Kidney (tissue), 14 donors: ENCODE measurements around the gene STRA6. TPM values are rescaled to one million over a fixed set of nuclear protein-coding genes. Genes with fewer than 3 reads are reported as not detected.

ENCODE experiments used
- DNase-seq, 5 donors: peaks; one replicate each; pipeline ENCODE4 v3.0.0-alpha.2; 2013 to 2020
- FAIRE-seq: peaks from 2 replicates; lab custom pipeline; 2012; peaks lifted over from hg19 to GRCh38; lab: Jason Lieb, UNC
- H3K27ac ChIP-seq, 2 donors: one replicate each; pipeline ENCODE4 v1.7.0; 2013; ENCODE audit warnings: low read depth in 2 of 2, low read length in 2 of 2, inconsistent platforms in 1 of 2
- H3K27me3 ChIP-seq: one replicate; pipeline ENCODE4 v1.7.1; 2013; ENCODE audit warnings: low read length, inconsistent platforms; ENCODE audit not compliant: control insufficient read depth, insufficient read depth
- H3K36me3 ChIP-seq, 3 donors: one replicate each; pipeline versions ENCODE4 v1.7.0 to v1.7.1; 2013; ENCODE audit warnings: low read length in 3 of 3, control low read depth in 1 of 3, inconsistent platforms in 1 of 3; ENCODE audit not compliant: insufficient read depth in 3 of 3, control insufficient read depth in 2 of 3
- H3K4me1 ChIP-seq, 3 donors: one replicate each; pipeline versions ENCODE4 v1.7.0 to v1.7.1; 2013; ENCODE audit warnings: low read length in 3 of 3, inconsistent platforms in 1 of 3, low read depth in 1 of 3; ENCODE audit not compliant: control insufficient read depth in 2 of 3, insufficient read depth in 2 of 3
- H3K4me3 ChIP-seq, 3 donors: one replicate each; pipeline versions ENCODE4 v1.7.0 to v1.8.1; 2013; ENCODE audit warnings: low read length in 3 of 3, control low read depth in 1 of 3, inconsistent platforms in 1 of 3
- H3K9ac ChIP-seq, 3 donors: one replicate each; pipeline versions ENCODE4 v1.7.0 to v1.7.1; 2013; ENCODE audit warnings: low read length in 3 of 3, control low read depth in 1 of 3, inconsistent platforms in 1 of 3
- H3K9me3 ChIP-seq, 3 donors: one replicate each; pipeline versions ENCODE4 v1.7.0 to v1.7.1; 2013; ENCODE audit warnings: low read length in 3 of 3, control low read depth in 1 of 3, inconsistent platforms in 1 of 3; ENCODE audit not compliant: control insufficient read depth in 2 of 3, insufficient read depth in 1 of 3
- intact Hi-C: fragments of 100-400 bp; cut with DNase I; formaldehyde crosslinking; loops from one replicate; pipeline ENCODE4 v1.11.1; 2022
- polyA plus RNA-seq: library from polyadenylated mRNA; stranded (reverse); fragments of 350-450 nt; fragmentation: Illumina TruSeq; extraction: RNeasy Lipid Tissue Mini Kit (QIAGEN cat#74804); gene quantifications from one replicate; pipeline ENCODE4 v1.2.3, GENCODE V29; 2014; ENCODE audit warnings: low read depth, low replicate concordance; ENCODE audit not compliant: insufficient read depth
- total RNA-seq: library from RNA; stranded (reverse); fragmentation: NEBNext Ultra II Directional; extraction: Animal tissue kit (Norgen Biotek cat#: 25700); gene quantifications from one replicate; pipeline ENCODE4 v1.2.1, GENCODE V29; 2021
- TF ChIP-seq, protein P1 (sequence below): IDR thresholded peaks from 3 replicates; pipeline ENCODE4 v1.5.1; 2012; ENCODE audit warnings: mild to moderate bottlenecking, moderate library complexity, borderline replicate concordance; ENCODE audit not compliant: insufficient read depth; ENCODE audit errors: extremely low read depth
- donor health status: control.
- donor health status: control.
- donor health status: control.
- donor health status: control.
- donor health status: control.
- donor health status: DM: yes; HTN: yes; CAD: no.
- donor health status: Normal renal cell carcinoma (clear cell type).

STRA6 gene
- total and polyA plus RNA-seq, 2 donors from 2014 or later, result 2.0 to 31.9 TPM

DNA sequence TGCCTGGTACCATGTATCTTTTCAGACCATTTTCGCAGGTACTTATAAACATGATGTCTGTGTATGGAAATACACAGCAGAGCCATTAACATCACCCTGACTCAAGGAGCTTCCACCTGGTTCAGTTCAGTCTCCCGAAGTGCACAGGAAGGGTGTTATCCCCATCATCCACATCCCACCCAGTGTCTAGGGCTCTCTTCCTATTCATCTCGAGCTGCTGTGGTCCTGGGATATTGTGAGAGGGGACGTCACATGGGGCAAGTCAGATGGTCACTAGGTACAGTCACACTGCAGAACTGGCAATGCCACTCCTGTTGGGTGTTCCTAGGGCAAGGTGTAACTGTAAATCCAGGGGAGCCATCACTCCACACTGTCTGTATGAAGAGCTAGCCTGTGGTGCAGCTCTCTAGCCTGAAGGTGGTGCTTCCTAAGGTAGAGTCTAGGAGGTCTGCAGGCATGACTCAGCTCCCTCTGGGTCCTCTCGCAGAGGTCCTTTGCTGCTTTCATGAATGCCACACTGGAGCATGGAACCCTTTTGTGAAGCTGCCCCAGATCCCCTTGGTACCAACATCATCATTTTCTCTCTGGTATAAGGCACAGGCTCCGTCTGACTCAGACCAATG, 58.3 kb downstream of the STRA6 start:
- TF ChIP-seq, protein P1, sequence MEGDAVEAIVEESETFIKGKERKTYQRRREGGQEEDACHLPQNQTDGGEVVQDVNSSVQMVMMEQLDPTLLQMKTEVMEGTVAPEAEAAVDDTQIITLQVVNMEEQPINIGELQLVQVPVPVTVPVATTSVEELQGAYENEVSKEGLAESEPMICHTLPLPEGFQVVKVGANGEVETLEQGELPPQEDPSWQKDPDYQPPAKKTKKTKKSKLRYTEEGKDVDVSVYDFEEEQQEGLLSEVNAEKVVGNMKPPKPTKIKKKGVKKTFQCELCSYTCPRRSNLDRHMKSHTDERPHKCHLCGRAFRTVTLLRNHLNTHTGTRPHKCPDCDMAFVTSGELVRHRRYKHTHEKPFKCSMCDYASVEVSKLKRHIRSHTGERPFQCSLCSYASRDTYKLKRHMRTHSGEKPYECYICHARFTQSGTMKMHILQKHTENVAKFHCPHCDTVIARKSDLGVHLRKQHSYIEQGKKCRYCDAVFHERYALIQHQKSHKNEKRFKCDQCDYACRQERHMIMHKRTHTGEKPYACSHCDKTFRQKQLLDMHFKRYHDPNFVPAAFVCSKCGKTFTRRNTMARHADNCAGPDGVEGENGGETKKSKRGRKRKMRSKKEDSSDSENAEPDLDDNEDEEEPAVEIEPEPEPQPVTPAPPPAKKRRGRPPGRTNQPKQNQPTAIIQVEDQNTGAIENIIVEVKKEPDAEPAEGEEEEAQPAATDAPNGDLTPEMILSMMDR, result no peak
- Histone ChIP-seq H3K9ac (no peak overlapping the region), H3K4me3 (no peak overlapping the region), H3K27me3 (no peaks in the 10 kb centered on the region), H3K27ac (no peak overlapping the region), H3K9me3 (no peaks in the 10 kb centered on the region), H3K36me3 (no peaks in the 10 kb centered on the region), H3K4me1 (no peaks in the 10 kb centered on the region)
- FAIRE-seq, result no peak
- intact Hi-C loops, result no loop called here
- no peak for DNase-seq

DNA sequence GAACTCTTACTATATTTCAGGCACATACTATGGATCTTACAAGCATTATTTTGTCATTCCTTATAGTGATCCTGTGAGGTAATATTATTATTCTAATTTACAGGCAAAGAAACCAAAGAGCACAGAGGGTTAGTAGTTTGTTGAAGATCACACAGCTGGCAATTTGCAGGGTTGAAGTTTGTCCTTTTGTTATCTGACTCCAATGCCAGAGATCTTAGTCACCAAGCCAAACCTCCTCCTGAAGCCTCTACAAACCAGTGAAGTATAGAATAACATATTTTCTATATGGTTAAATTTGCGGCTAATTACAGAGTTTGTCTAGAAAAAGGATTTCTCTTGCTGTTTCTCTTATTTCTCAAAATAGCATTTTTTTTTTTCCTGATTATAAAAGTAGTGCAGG, 61.0 kb downstream of the STRA6 start:
- intact Hi-C loops, result no loop called here
- FAIRE-seq (no peak), DNase-seq (no peak)
- Histone ChIP-seq H3K9ac (no peak overlapping the region), H3K27me3 (no peaks in the 10 kb centered on the region), H3K9me3 (no peaks in the 10 kb centered on the region), H3K27ac (no peak overlapping the region), H3K4me1 (peaks cover 0 to 7% (median 4%) of the 10 kb centered on the region in 3 donors), H3K4me3 (no peak overlapping the region), H3K36me3 (no peaks in the 10 kb centered on the region)
- TF ChIP-seq, protein P1, result no peak

DNA sequence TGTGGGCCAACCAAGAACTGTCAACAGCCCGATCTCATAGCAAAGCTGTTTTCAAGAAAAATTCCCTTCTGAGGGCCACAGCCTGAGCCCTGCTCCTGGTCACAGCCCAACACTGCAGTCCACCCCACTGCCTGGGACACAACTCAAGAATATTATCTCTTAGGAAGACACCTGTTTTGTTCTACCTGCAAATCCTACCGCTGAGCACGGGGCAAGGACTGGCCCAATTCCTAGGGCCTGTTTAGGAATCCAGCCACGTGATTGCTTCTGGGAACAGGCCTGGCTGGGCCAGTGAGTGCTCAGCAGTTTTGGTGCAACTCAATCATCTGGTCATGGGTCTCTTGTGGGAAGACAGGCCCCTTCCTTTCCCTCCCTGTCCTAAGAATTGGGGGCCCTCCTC, 63.9 kb downstream of the STRA6 start:
- H3K4me1 ChIP-seq, result peaks cover 0 to 7% (median 4%) of the 10 kb centered on the region in 3 donors
- DNase-seq, result no peak
- no peaks in the 10 kb centered on the region for H3K9me3 ChIP-seq
- peaks cover 6% of the 10 kb centered on the region for H3K27me3 ChIP-seq
- no peaks in the 10 kb centered on the region for H3K36me3 ChIP-seq
- TF ChIP-seq, protein P1, result no peak
- no peak for FAIRE-seq
- intact Hi-C loops, result no loop called here
- no peak overlapping the region for H3K9ac ChIP-seq
- H3K27ac ChIP-seq, result no peak overlapping the region
- H3K4me3 ChIP-seq, result no peak overlapping the region

DNA sequence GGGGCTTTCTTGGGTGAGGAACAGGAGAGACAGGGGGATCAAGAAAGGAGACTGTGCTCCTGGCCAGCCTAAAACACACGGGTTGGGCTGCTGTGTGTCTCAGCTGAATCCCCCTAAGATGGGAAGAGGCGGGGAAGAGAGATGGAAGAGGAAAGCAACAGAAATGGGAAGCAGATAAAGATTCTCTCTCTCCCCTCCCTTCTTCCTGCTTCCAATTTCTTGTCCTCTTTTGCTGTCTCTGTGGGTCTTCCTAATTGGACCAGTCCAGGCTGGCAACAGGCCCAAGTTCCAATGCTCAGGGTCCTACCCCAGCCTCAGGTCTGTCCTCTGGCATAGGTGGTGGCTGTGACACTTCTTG, 65.1 kb downstream of the STRA6 start:
- H3K27me3 ChIP-seq, result peaks cover 16% of the 10 kb centered on the region
- H3K27ac ChIP-seq, result no peak overlapping the region
- no peaks in the 10 kb centered on the region for H3K36me3 ChIP-seq
- TF ChIP-seq, protein P1, result no peak
- H3K9me3 ChIP-seq, result no peaks in the 10 kb centered on the region
- intact Hi-C loops, result no loop called here
- no peak for DNase-seq
- no peak for FAIRE-seq
- no peak overlapping the region for H3K4me3 ChIP-seq
- H3K9ac ChIP-seq, result no peak overlapping the region
- H3K4me1 ChIP-seq, result peaks cover 0 to 7% (median 4%) of the 10 kb centered on the region in 3 donors
